ENCODE results near the gene SAP30BP. TPM values are rescaled to one million over a fixed set of nuclear protein-coding genes. Genes with fewer than 3 reads are reported as not detected.

The SAP30BP gene
- total and polyA plus RNA-seq, 2 of the 13 experiments (the other 11 are each of a cell fraction or from before 2014, with no cell fraction given), result 67.7 to 99.4 TPM

DNA sequence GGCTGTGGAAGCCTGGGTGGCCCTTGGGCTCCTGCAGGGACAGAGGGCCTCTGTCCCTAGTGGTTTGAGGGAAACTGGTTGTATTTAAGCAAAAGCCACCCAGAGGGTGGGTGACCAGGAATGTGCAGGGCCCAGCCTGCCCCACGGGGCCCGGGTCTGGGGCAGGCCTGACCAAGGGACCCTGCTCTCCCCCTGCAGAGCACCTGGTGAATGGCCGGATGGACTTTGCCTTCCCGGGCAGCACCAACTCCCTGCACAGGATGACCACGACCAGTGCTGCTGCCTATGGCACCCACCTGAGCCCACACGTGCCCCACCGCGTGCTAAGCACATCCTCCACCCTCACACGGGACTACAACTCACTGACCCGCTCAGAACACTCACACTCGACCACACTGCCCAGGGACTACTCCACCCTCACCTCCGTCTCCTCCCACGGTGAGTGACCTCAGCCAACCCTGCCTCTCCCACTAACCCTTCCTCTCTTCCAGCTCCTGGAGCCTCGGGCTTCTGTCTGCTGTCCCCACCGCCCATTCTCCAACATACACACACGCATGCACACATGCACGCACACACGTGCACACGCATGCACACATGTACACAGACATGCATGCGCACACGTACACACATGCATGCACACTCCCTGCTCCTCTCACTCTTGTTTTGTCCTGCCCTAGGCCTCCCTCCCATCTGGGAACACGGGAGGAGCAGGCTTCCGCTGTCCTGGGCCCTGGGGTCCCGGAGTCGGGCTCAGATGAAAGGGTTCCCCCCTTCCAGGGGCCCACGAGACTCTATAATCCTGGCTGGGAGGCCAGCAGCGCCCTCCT is 87.5 kb downstream of the SAP30BP start (continued):
- TF ChIP-seq MYC (CRISPR knock-in tag; IDR thresholded peaks at IDR 0.05; ENCODE audit: borderline replicate concordance) (peak; percentile 96), ZNF576 (CRISPR knock-in tag; IDR thresholded peaks at IDR 0.05) (no peak), ZNF121 (CRISPR knock-in tag; IDR thresholded peaks at IDR 0.05) (no peak), ZNF879 (CRISPR knock-in tag; IDR thresholded peaks at IDR 0.05) (0 out of 2 replicates have a peak, but pooled peaks have one; percentile 81), ZBTB26 (CRISPR knock-in tag; IDR thresholded peaks at IDR 0.05; ENCODE audit: borderline replicate concordance) (peak; percentile 36; the same call in 1 of the 2 replicates), ZNF280D (CRISPR knock-in tag; IDR thresholded peaks at IDR 0.05) (no peak), RFX5 (IDR thresholded peaks at IDR 0.05; ENCODE audit: low read depth, low read length) (no peak), REXO4 (CRISPR knock-in tag; IDR thresholded peaks at IDR 0.05; ENCODE audit: borderline replicate concordance) (peak; percentile 89; the same call in 1 of the 2 replicates), TOPORS (CRISPR knock-in tag; IDR thresholded peaks at IDR 0.05) (peak; percentile 88), SIN3B (IDR thresholded peaks at IDR 0.05; ENCODE audit: low read length) (no peak), FOXK2 (IDR thresholded peaks at IDR 0.05) (peak; percentile 42; the same call in 1 of the 2 replicates), ELK4 (CRISPR knock-in tag; IDR thresholded peaks at IDR 0.05; ENCODE audit: borderline replicate concordance) (no peak), CENPX (CRISPR knock-in tag; IDR thresholded peaks at IDR 0.05) (no peak), ZBTB20 (CRISPR knock-in tag; IDR thresholded peaks at IDR 0.05; ENCODE audit: borderline replicate concordance, low read depth) (peak; percentile 84; the same call in 1 of the 2 replicates), SRY (CRISPR knock-in tag; IDR thresholded peaks at IDR 0.05) (no peak; the same call in 1 of the 2 replicates), JUNB (CRISPR knock-in tag; IDR thresholded peaks at IDR 0.05; ENCODE audit: borderline replicate concordance) (peak; percentile 65), SRSF1 (optimal IDR thresholded peaks at IDR 0.05; ENCODE audit: low read depth, low read length) (peak; percentile 42), ZNF432 (CRISPR knock-in tag; IDR thresholded peaks at IDR 0.05; ENCODE audit: borderline replicate concordance) (no peak; the same call in 1 of the 2 replicates), THRA (CRISPR knock-in tag; IDR thresholded peaks at IDR 0.05; ENCODE audit: borderline replicate concordance) (peak; percentile 82; the same call in 1 of the 2 replicates)
- TF ChIP-seq, protein P1, sequence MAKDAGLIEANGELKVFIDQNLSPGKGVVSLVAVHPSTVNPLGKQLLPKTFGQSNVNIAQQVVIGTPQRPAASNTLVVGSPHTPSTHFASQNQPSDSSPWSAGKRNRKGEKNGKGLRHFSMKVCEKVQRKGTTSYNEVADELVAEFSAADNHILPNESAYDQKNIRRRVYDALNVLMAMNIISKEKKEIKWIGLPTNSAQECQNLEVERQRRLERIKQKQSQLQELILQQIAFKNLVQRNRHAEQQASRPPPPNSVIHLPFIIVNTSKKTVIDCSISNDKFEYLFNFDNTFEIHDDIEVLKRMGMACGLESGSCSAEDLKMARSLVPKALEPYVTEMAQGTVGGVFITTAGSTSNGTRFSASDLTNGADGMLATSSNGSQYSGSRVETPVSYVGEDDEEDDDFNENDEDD (CRISPR knock-in tag; IDR thresholded peaks at IDR 0.05; ENCODE audit: borderline replicate concordance), result peak; percentile 65
